ENCODE results near the gene OTUB2. TPM values are rescaled to one million over a fixed set of nuclear protein-coding genes. Genes with fewer than 3 reads are reported as not detected.

OTUB2 gene
- total and polyA plus RNA-seq, 5 donors from 2014 or later = 0.25 to 0.46 (median 0.37) TPM; not detected in 1

DNA sequence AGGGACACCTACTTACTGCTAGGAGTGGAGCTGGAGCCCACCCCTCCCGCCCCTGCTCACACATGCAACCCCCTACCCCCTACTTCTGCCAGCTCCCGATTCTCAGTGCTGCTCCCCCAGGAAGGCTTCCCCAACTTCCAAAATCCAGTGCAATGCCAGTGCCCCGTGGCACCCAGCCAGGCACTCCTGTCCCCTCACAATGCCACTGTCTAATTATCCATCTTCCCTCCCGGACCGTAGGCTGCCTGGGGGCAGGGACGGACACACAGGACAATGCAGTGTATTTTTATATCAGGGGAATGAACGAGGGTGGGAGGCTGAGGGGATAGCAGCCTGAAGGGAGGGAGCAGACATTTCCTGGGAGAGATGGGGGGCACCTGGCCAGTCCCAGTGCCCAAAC is 12.4 kb downstream of the OTUB2 start:
- H3K9me3 ChIP-seq (ENCODE audit: control insufficient read depth in 2 of 2, low read length in 2 of 2) = no peaks in the 10 kb centered on the region
- no peaks in the 10 kb centered on the region for H3K27me3 ChIP-seq (ENCODE audit: control insufficient read depth, insufficient read depth, low read length)
- no peaks in the 10 kb centered on the region for H3K36me3 Mint-ChIP-seq
- H3K4me1 ChIP-seq (ENCODE audit: control insufficient read depth, insufficient read depth, low read length, poor library complexity, severe bottlenecking) = no peaks in the 10 kb centered on the region
- H3K27ac Mint-ChIP-seq = no peak overlapping the region
- ATAC-seq (ENCODE audit: low read depth in 2 of 2) (no peak), DNase-seq (no peak)
- no peak overlapping the region for H3K4me3 ChIP-seq (ENCODE audit: low read depth, low read length)
- no peak overlapping the region for H3K27ac ChIP-seq (ENCODE audit: insufficient read depth, low read length, poor library complexity, severe bottlenecking)
- H3K4me3 Mint-ChIP-seq = no peak overlapping the region
- H3K27me3 Mint-ChIP-seq = peaks cover 5% of the 10 kb centered on the region
- no peaks in the 10 kb centered on the region for H3K36me3 ChIP-seq (ENCODE audit: control insufficient read depth, insufficient read depth, low read length)
- H3K4me1 Mint-ChIP-seq = peaks cover 0 to 3% (median 1%) of the 10 kb centered on the region in 4 donors
- H3K9me3 Mint-ChIP-seq = no peaks in the 10 kb centered on the region

GRCh38 chr14:94038921-94039629 is 12.9 kb downstream of the OTUB2 start:
- H3K27ac ChIP-seq (ENCODE audit: insufficient read depth, low read length, poor library complexity, severe bottlenecking) = no peak overlapping the region
- Mint-ChIP-seq H3K27ac (peak overlapping the region in 1 of 3 donors; percentile 63), H3K36me3 (no peaks in the 10 kb centered on the region), H3K4me1 (peaks cover 0 to 3% (median 1%) of the 10 kb centered on the region in 4 donors), H3K27me3 (peaks cover 5% of the 10 kb centered on the region), H3K9me3 (no peaks in the 10 kb centered on the region), H3K4me3 (no peak overlapping the region)
- H3K9me3 ChIP-seq (ENCODE audit: control insufficient read depth in 2 of 2, low read length in 2 of 2) = no peaks in the 10 kb centered on the region
- no peaks in the 10 kb centered on the region for H3K27me3 ChIP-seq (ENCODE audit: control insufficient read depth, insufficient read depth, low read length)
- H3K4me3 ChIP-seq (ENCODE audit: low read depth, low read length) = no peak overlapping the region
- H3K4me1 ChIP-seq (ENCODE audit: control insufficient read depth, insufficient read depth, low read length, poor library complexity, severe bottlenecking) = no peaks in the 10 kb centered on the region
- DNase-seq (no peak), ATAC-seq (ENCODE audit: low read depth in 2 of 2) (no peak)
- H3K36me3 ChIP-seq (ENCODE audit: control insufficient read depth, insufficient read depth, low read length) = no peaks in the 10 kb centered on the region

DNA sequence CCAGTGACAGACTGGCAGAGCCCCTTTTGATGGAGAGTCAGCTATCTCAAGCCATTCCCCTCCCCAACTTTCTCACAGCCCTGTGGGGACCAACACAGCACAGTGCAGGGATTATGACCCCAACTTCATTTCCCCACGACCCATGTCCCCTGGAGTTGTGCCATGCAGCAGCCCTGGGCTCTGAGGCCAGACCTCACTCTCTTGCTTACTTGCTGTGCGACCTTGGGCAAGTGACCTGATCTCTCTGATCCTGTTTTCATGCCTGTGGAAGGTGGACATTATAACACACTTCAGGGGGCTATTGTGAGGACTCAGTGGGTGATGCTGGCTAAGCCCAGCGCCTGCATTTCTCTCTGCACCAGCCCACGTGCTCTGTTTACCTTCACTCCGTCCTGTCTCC is 14.1 kb downstream of the OTUB2 start:
- DNase-seq = no peak
- H3K4me3 ChIP-seq (ENCODE audit: low read depth, low read length) = no peak overlapping the region
- no peak overlapping the region for H3K4me3 Mint-ChIP-seq

GRCh38 chr14:94040796-94041195 is 14.7 kb downstream of the OTUB2 start:
- peaks cover 8% of the 10 kb centered on the region for H3K36me3 ChIP-seq (ENCODE audit: control insufficient read depth, insufficient read depth, low read length)
- no peaks in the 10 kb centered on the region for H3K9me3 Mint-ChIP-seq
- H3K4me3 Mint-ChIP-seq = no peak overlapping the region
- DNase-seq (no peak), ATAC-seq (ENCODE audit: low read depth in 2 of 2) (no peak)
- H3K27ac Mint-ChIP-seq = peak overlapping the region in 1 of 3 donors; percentile 21
- no peak overlapping the region for H3K4me3 ChIP-seq (ENCODE audit: low read depth, low read length)
- H3K27ac ChIP-seq (ENCODE audit: insufficient read depth, low read length, poor library complexity, severe bottlenecking) = no peak overlapping the region
- no peaks in the 10 kb centered on the region for H3K9me3 ChIP-seq (ENCODE audit: control insufficient read depth in 2 of 2, low read length in 2 of 2)
- H3K27me3 Mint-ChIP-seq = peaks cover 5% of the 10 kb centered on the region
- no peaks in the 10 kb centered on the region for H3K27me3 ChIP-seq (ENCODE audit: control insufficient read depth, insufficient read depth, low read length)
- H3K4me1 Mint-ChIP-seq = peaks cover 0 to 3% (median 1%) of the 10 kb centered on the region in 4 donors
- peaks cover 8% of the 10 kb centered on the region for H3K36me3 Mint-ChIP-seq
- no peaks in the 10 kb centered on the region for H3K4me1 ChIP-seq (ENCODE audit: control insufficient read depth, insufficient read depth, low read length, poor library complexity, severe bottlenecking)

More for the DNA sequence above, 14.1 kb downstream of the OTUB2 start:
- no peak for ATAC-seq (ENCODE audit: low read depth in 2 of 2)
- peaks cover 3% of the 10 kb centered on the region for H3K36me3 ChIP-seq (ENCODE audit: control insufficient read depth, insufficient read depth, low read length)
- peaks cover 3% of the 10 kb centered on the region for H3K36me3 Mint-ChIP-seq
- no peaks in the 10 kb centered on the region for H3K9me3 ChIP-seq (ENCODE audit: control insufficient read depth in 2 of 2, low read length in 2 of 2)
- peaks cover 5% of the 10 kb centered on the region for H3K27me3 Mint-ChIP-seq
- no peaks in the 10 kb centered on the region for H3K9me3 Mint-ChIP-seq
- no peaks in the 10 kb centered on the region for H3K27me3 ChIP-seq (ENCODE audit: control insufficient read depth, insufficient read depth, low read length)
- no peak overlapping the region for H3K27ac ChIP-seq (ENCODE audit: insufficient read depth, low read length, poor library complexity, severe bottlenecking)
- no peaks in the 10 kb centered on the region for H3K4me1 ChIP-seq (ENCODE audit: control insufficient read depth, insufficient read depth, low read length, poor library complexity, severe bottlenecking)
- no peak overlapping the region for H3K27ac Mint-ChIP-seq
- peaks cover 0 to 3% (median 1%) of the 10 kb centered on the region in 4 donors for H3K4me1 Mint-ChIP-seq

- Mint-ChIP-seq H3K4me3 (peak overlapping the region in 2 of 4 donors; percentile 34 to 44), H3K9me3 (no peaks in the 10 kb centered on the region), H3K27ac (peak overlapping the region in 1 of 3 donors; percentile 96), H3K36me3 (peaks cover 8% of the 10 kb centered on the region), H3K27me3 (peaks cover 1% of the 10 kb centered on the region), H3K4me1 (peaks cover 0 to 1% (median under 1%) of the 10 kb centered on the region in 4 donors)
- no peaks in the 10 kb centered on the region for H3K27me3 ChIP-seq (ENCODE audit: control insufficient read depth, insufficient read depth, low read length)
- H3K36me3 ChIP-seq (ENCODE audit: control insufficient read depth, insufficient read depth, low read length) = peaks cover 16% of the 10 kb centered on the region
- no peaks in the 10 kb centered on the region for H3K4me1 ChIP-seq (ENCODE audit: control insufficient read depth, insufficient read depth, low read length, poor library complexity, severe bottlenecking)
- no peak for DNase-seq
- H3K4me3 ChIP-seq (ENCODE audit: low read depth, low read length) = no peak overlapping the region
- H3K27ac ChIP-seq (ENCODE audit: insufficient read depth, low read length, poor library complexity, severe bottlenecking) = no peak overlapping the region
- H3K9me3 ChIP-seq (ENCODE audit: control insufficient read depth in 2 of 2, low read length in 2 of 2) = no peaks in the 10 kb centered on the region
- no peak for ATAC-seq (ENCODE audit: low read depth in 2 of 2)
These were observed 15.6 kb downstream of the OTUB2 start for GRCh38 chr14:94041551-94042346.

GRCh38 chr14:94042433-94043091 is 16.4 kb downstream of the OTUB2 start:
- Mint-ChIP-seq H3K36me3 (peaks cover 8% of the 10 kb centered on the region), H3K27me3 (no peaks in the 10 kb centered on the region), H3K4me3 (peak overlapping the region in 1 of 4 donors; percentile 34), H3K9me3 (no peaks in the 10 kb centered on the region), H3K27ac (peak overlapping the region in 1 of 3 donors; percentile 89), H3K4me1 (no peaks in the 10 kb centered on the region)
- ATAC-seq (ENCODE audit: low read depth in 2 of 2) (no peak), DNase-seq (no peak)
- Histone ChIP-seq H3K9me3 (ENCODE audit: control insufficient read depth in 2 of 2, low read length in 2 of 2) (no peaks in the 10 kb centered on the region), H3K4me3 (ENCODE audit: low read depth, low read length) (no peak overlapping the region), H3K4me1 (ENCODE audit: control insufficient read depth, insufficient read depth, low read length, poor library complexity, severe bottlenecking) (no peaks in the 10 kb centered on the region), H3K27me3 (ENCODE audit: control insufficient read depth, insufficient read depth, low read length) (no peaks in the 10 kb centered on the region), H3K36me3 (ENCODE audit: control insufficient read depth, insufficient read depth, low read length) (peaks cover 24% of the 10 kb centered on the region), H3K27ac (ENCODE audit: insufficient read depth, low read length, poor library complexity, severe bottlenecking) (no peak overlapping the region)

- H3K9me3 Mint-ChIP-seq = peaks cover 0 to 2% (median 0%) of the 10 kb centered on the region in 7 donors
- Histone ChIP-seq H3K27me3 (ENCODE audit: control insufficient read depth, insufficient read depth, low read length) (no peaks in the 10 kb centered on the region), H3K27ac (ENCODE audit: insufficient read depth, low read length, poor library complexity, severe bottlenecking) (no peak overlapping the region), H3K4me1 (ENCODE audit: control insufficient read depth, insufficient read depth, low read length, poor library complexity, severe bottlenecking) (no peaks in the 10 kb centered on the region), H3K36me3 (ENCODE audit: control insufficient read depth, insufficient read depth, low read length) (peaks cover 31% of the 10 kb centered on the region), H3K4me3 (ENCODE audit: low read depth, low read length) (no peak overlapping the region), H3K9me3 (ENCODE audit: control insufficient read depth in 2 of 2, low read length in 2 of 2) (no peaks in the 10 kb centered on the region)
- DNase-seq (no peak), ATAC-seq (ENCODE audit: low read depth in 2 of 2) (no peak)
- H3K4me1 Mint-ChIP-seq = no peaks in the 10 kb centered on the region
- H3K27ac Mint-ChIP-seq = peak overlapping the region in 1 of 3 donors; percentile 14
- H3K36me3 Mint-ChIP-seq = peaks cover 12% of the 10 kb centered on the region
- no peaks in the 10 kb centered on the region for H3K27me3 Mint-ChIP-seq
- peak overlapping the region in 1 of 4 donors; percentile 43 for H3K4me3 Mint-ChIP-seq
These were observed 17.1 kb downstream of the OTUB2 start for GRCh38 chr14:94043111-94043755.
